MM.1S (cell line): ENCODE results near the gene KDM4B.

Experiments used
- DNase-seq: peaks from one replicate; pipeline ENCODE4 v3.0.0-alpha.2; 2015
- H2AFZ ChIP-seq: fragments of 300-600 bp; sonication (generic); 2 replicates; pipeline ENCODE4 v1.6.0; 2016; ENCODE audit warnings: antibody characterized with exemption, low read length
- H3F3A ChIP-seq: fragments of 300-600 bp; sonication (generic); 2 replicates; pipeline ENCODE4 v1.6.1; 2016; ENCODE audit warnings: mild to moderate bottlenecking, antibody characterized with exemption, low read length, moderate library complexity, mixed read lengths; ENCODE audit not compliant: insufficient read depth
- H3K27ac ChIP-seq: fragments of 300-600 bp; sonication (generic); 2 replicates; pipeline ENCODE4 v1.5.1; 2016; ENCODE audit warnings: mild to moderate bottlenecking, low read length
- H3K27me3 ChIP-seq: fragments of 300-600 bp; sonication (generic); replicated peaks from 2 replicates; pipeline ENCODE4 v1.6.0; 2016; ENCODE audit warnings: low read length; ENCODE audit not compliant: insufficient read depth
- H3K36me3 ChIP-seq: fragments of 300-600 bp; sonication (generic); replicated peaks from 2 replicates; pipeline ENCODE4 v1.6.1; 2016; ENCODE audit warnings: mild to moderate bottlenecking, low read length, mixed read lengths; ENCODE audit not compliant: insufficient read depth
- H3K4me1 ChIP-seq: fragments of 300-600 bp; sonication (generic); 2 replicates; pipeline ENCODE4 v1.6.1; 2016; ENCODE audit warnings: low read length, mixed read lengths
- H3K4me2 ChIP-seq: fragments of 300-600 bp; sonication (generic); 2 replicates; pipeline ENCODE4 v1.6.0; 2016; ENCODE audit warnings: low read depth, low read length
- H3K4me3 ChIP-seq: fragments of 300-600 bp; sonication (generic); 2 replicates; pipeline ENCODE4 v1.5.1; 2016; ENCODE audit warnings: low read length, mixed read lengths
- H3K79me2 ChIP-seq: fragments of 300-600 bp; sonication (generic); 2 replicates; pipeline ENCODE4 v1.6.1; 2016; ENCODE audit warnings: mixed run types, low read length, mixed read lengths
- H3K9ac ChIP-seq: fragments of 300-600 bp; sonication (generic); 2 replicates; pipeline ENCODE4 v1.6.1; 2016; ENCODE audit warnings: low read length, mixed read lengths
- H3K9me2 ChIP-seq: fragments of 300-600 bp; sonication (generic); replicated peaks from 2 replicates; pipeline ENCODE4 v1.6.1; 2016; ENCODE audit warnings: mild to moderate bottlenecking, low read length, mixed read lengths; ENCODE audit not compliant: insufficient read depth
- H3K9me3 ChIP-seq: fragments of 300-600 bp; sonication (generic); replicated peaks from 2 replicates; pipeline ENCODE4 v1.6.1; 2016; ENCODE audit warnings: mild to moderate bottlenecking, low read length, mixed read lengths; ENCODE audit not compliant: insufficient read depth
- H4K20me1 ChIP-seq: fragments of 300-600 bp; sonication (generic); 2 replicates; pipeline ENCODE4 v1.6.1; 2016; ENCODE audit warnings: mild to moderate bottlenecking, low read length, moderate library complexity, mixed read lengths; ENCODE audit not compliant: insufficient read depth
- CTCF ChIP-seq: fragments of 300-600 bp; sonication (generic); IDR thresholded peaks from 2 replicates; pipeline ENCODE4 v1.5.1; 2016; ENCODE audit warnings: antibody characterized with exemption, low read length, mixed read lengths
- EZH2 ChIP-seq: fragments of 300-600 bp; sonication (generic); optimal IDR thresholded peaks from 2 replicates; pipeline ENCODE3; 2017; ENCODE audit warnings: low read depth, mild to moderate bottlenecking, antibody characterized with exemption, low read length, mixed read lengths
- EZH2phosphoT487 ChIP-seq: fragments of 300-600 bp; sonication (generic); IDR thresholded peaks from 2 replicates; pipeline ENCODE4 v1.6.1; 2018; ENCODE audit warnings: antibody characterized with exemption, low read length

KDM4B gene

GRCh38 chr19:5090465-5091017 lies 121.6 kb downstream of the KDM4B start:
- Histone ChIP-seq H3K9me2 (no peaks in the 10 kb centered on the region), H3K4me3 (no peak overlapping the region), H3K79me2 (no peaks in the 10 kb centered on the region), H3K4me1 (no peaks in the 10 kb centered on the region), H3K9me3 (no peaks in the 10 kb centered on the region), H3K36me3 (no peaks in the 10 kb centered on the region), H4K20me1 (no peaks in the 10 kb centered on the region), H3K27me3 (no peaks in the 10 kb centered on the region), H3K4me2 (no peak overlapping the region), H3K9ac (no peak overlapping the region), H3F3A (no peaks in the 10 kb centered on the region), H2AFZ (no peak overlapping the region), H3K27ac (no peak overlapping the region)
- no peak for TF ChIP-seq CTCF
- TF ChIP-seq EZH2phosphoT487, result no peak
- no peak for TF ChIP-seq EZH2
- DNase-seq, result no peak

GRCh38 chr19:5091018-5091683 lies 122.2 kb downstream of the KDM4B start:
- Histone ChIP-seq H2AFZ (no peak overlapping the region), H3K9ac (no peak overlapping the region), H3K9me2 (no peaks in the 10 kb centered on the region), H3K79me2 (no peaks in the 10 kb centered on the region), H3K27ac (no peak overlapping the region), H3K4me1 (no peaks in the 10 kb centered on the region), H3K36me3 (no peaks in the 10 kb centered on the region), H3K9me3 (no peaks in the 10 kb centered on the region), H3K4me3 (no peak overlapping the region), H3K4me2 (no peak overlapping the region), H3K27me3 (no peaks in the 10 kb centered on the region), H4K20me1 (no peaks in the 10 kb centered on the region), H3F3A (no peaks in the 10 kb centered on the region)
- TF ChIP-seq EZH2 (no peak), CTCF (no peak), EZH2phosphoT487 (no peak)
- DNase-seq, result no peak

DNA sequence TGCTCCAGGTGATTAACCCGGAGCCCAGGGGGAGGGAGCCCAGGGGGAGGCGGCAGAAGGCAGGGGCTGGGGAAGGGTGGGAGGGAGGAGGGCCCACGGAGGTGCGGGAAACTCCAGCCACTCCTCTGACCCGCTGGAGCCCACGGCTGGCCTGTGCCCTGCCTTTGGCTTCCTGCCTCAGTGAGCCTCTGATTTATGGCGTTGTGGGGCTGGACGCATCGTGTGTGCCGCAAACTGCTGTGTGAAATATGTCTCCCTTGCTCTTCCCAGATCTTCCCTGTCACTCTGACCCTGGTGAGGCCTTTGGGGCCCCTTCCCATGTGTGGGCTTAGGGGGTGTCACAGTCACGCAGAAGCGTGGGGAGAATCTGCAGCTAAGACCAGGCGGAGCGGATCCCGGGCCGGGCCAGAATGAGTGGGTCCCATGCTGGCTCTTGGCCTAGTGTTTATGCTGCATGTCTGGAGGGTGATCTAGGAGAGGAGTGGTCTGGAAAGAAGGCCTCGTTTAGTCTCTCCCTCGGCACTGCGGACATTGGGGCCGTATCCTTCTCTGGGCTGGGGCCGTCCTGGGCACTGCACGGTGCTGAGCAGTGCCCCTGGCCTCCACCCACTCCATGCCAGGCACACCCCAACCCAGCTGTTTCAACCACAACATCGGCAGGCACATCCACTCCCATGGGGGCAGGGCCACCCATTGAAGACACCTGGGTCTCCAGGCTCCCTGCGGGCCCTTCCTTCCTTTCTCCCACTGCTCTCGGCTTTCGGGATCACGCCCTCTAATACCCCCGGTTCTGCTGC lies 123.0 kb downstream of the KDM4B start:
- Histone ChIP-seq H3K9me2 (no peaks in the 10 kb centered on the region), H2AFZ (no peak overlapping the region), H3K36me3 (no peaks in the 10 kb centered on the region), H3K79me2 (no peaks in the 10 kb centered on the region), H3K27ac (no peak overlapping the region), H4K20me1 (no peaks in the 10 kb centered on the region), H3K4me1 (no peaks in the 10 kb centered on the region), H3K9me3 (no peaks in the 10 kb centered on the region), H3K9ac (no peak overlapping the region), H3F3A (no peaks in the 10 kb centered on the region), H3K4me2 (no peak overlapping the region), H3K4me3 (no peak overlapping the region), H3K27me3 (no peaks in the 10 kb centered on the region)
- no peak for TF ChIP-seq EZH2
- TF ChIP-seq CTCF, result no peak
- no peak for TF ChIP-seq EZH2phosphoT487
- no peak for DNase-seq
